K562 (cell line): Measurements from ENCODE around the gene CRX. TPM values are rescaled to one million over a fixed set of nuclear protein-coding genes. Genes with fewer than 3 reads are reported as not detected.

Experiments used
- polyA plus RNA-seq, 8 experiments: library from polyadenylated mRNA; depleted of rRNA in 4 of 8; stranded (reverse) in 5 of 8; unstranded in 3 of 8; fragments of >200 nt; fragmentation: Nextera tagmentation in 2 of 8; fragmentation: Illumina TruSeq in 1 of 8; extraction: Ambion mirVana in 2 of 8; extraction: Trizol in 1 of 8; gene quantifications; 2 replicates each; pipeline versions ENCODE4 v1.2.1 to v1.2.3, GENCODE V29; 2011 to 2014; ENCODE audit warnings: inconsistent platforms in 1 of 8, missing spikeins in 1 of 8
- total RNA-seq, 7 experiments: library from RNA; depleted of rRNA in 6 of 7; stranded (reverse); fragments of >200 nt in 6 of 7; fragmentation: Illumina TruSeq in 2 of 7; extraction: Trizol in 2 of 7; gene quantifications; 2 replicates each; pipeline versions ENCODE4 v1.2.1 to v1.2.3, GENCODE V29; 2011 to 2021; ENCODE audit warnings: low replicate concordance in 1 of 7
- TF ChIP-seq, protein P1 (sequence below): fragments of 450-650 bp; IDR thresholded peaks from 2 replicates; pipeline ENCODE4 v1.6.1; 2016; ENCODE audit warnings: low read depth

CRX gene
- total and polyA plus RNA-seq, 9 of the 15 experiments (the other 6 are each of a cell fraction or from before 2014, with no cell fraction given), result 0.01 TPM; not detected in 8

GRCh38 chr19:47780215-47780551, 41.6 kb upstream of the CRX start (continued):
- TF ChIP-seq, protein P1, sequence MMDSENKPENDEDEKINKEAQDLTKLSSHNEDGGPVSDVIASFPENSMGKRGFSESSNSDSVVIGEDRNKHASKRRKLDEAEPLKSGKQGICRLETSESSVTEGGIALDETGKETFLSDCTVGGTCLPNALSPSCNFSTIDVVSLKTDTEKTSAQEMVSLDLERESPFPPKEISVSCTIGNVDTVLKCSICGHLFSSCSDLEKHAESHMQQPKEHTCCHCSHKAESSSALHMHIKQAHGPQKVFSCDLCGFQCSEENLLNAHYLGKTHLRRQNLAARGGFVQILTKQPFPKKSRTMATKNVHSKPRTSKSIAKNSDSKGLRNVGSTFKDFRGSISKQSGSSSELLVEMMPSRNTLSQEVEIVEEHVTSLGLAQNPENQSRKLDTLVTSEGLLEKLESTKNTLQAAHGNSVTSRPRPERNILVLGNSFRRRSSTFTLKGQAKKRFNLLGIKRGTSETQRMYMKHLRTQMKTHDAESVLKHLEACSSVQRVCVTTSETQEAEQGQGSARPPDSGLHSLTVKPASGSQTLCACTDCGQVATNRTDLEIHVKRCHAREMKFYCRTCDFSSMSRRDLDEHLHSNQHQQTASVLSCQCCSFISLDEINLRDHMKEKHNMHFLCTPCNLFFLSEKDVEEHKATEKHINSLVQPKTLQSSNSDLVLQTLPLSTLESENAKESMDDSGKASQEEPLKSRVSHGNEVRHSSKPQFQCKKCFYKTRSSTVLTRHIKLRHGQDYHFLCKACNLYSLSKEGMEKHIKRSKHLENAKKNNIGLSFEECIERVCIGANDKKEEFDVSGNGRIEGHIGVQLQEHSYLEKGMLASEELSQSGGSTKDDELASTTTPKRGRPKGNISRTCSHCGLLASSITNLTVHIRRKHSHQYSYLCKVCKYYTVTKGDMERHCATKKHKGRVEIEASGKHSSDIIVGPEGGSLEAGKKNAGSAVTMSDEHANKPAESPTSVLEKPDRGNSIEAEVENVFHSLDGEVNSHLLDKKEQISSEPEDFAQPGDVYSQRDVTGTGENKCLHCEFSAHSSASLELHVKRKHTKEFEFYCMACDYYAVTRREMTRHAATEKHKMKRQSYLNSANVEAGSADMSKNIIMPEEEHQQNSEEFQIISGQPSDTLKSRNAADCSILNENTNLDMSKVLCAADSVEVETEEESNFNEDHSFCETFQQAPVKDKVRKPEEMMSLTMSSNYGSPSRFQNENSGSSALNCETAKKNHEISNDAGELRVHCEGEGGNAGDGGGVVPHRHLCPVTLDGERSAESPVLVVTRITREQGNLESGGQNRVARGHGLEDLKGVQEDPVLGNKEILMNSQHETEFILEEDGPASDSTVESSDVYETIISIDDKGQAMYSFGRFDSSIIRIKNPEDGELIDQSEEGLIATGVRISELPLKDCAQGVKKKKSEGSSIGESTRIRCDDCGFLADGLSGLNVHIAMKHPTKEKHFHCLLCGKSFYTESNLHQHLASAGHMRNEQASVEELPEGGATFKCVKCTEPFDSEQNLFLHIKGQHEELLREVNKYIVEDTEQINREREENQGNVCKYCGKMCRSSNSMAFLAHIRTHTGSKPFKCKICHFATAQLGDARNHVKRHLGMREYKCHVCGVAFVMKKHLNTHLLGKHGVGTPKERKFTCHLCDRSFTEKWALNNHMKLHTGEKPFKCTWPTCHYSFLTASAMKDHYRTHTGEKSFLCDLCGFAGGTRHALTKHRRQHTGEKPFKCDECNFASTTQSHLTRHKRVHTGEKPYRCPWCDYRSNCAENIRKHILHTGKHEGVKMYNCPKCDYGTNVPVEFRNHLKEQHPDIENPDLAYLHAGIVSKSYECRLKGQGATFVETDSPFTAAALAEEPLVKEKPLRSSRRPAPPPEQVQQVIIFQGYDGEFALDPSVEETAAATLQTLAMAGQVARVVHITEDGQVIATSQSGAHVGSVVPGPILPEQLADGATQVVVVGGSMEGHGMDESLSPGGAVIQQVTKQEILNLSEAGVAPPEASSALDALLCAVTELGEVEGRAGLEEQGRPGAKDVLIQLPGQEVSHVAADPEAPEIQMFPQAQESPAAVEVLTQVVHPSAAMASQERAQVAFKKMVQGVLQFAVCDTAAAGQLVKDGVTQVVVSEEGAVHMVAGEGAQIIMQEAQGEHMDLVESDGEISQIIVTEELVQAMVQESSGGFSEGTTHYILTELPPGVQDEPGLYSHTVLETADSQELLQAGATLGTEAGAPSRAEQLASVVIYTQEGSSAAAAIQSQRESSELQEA, result no peak
